ENCODE results near the gene EFNA5.

The EFNA5 gene

GRCh38 chr5:107468276-107468675 lies 202.5 kb downstream of the EFNA5 start:
- Histone ChIP-seq H3K27me3 (ENCODE audit: insufficient read depth, low read depth) (no peaks in the 10 kb centered on the region), H3K4me3 (IDR thresholded peaks at IDR 0.05; ENCODE audit: insufficient read depth, low read depth, low read length) (no peak overlapping the region), H4K20me1 (ENCODE audit: insufficient read depth) (no peaks in the 10 kb centered on the region), H2AFZ (ENCODE audit: low read depth) (no peak overlapping the region), H3K27ac (no peak overlapping the region), H3K36me3 (ENCODE audit: insufficient read depth) (no peaks in the 10 kb centered on the region), H3K9ac (no peak overlapping the region), H3K4me1 (ENCODE audit: low read depth, poor library complexity, severe bottlenecking) (no peaks in the 10 kb centered on the region), H3K4me2 (no peak overlapping the region), H3K79me2 (ENCODE audit: insufficient read depth, low read depth) (no peaks in the 10 kb centered on the region)
- TF ChIP-seq CTCF (conservative IDR thresholded peaks at IDR 0.05; ENCODE audit: low read depth, low read length), result no peak

GRCh38 chr5:107467137-107467932 lies 203.4 kb downstream of the EFNA5 start:
- Histone ChIP-seq H3K36me3 (ENCODE audit: insufficient read depth) (no peaks in the 10 kb centered on the region), H3K4me3 (IDR thresholded peaks at IDR 0.05; ENCODE audit: insufficient read depth, low read depth, low read length) (no peak overlapping the region), H2AFZ (ENCODE audit: low read depth) (no peak overlapping the region), H3K4me1 (ENCODE audit: low read depth, poor library complexity, severe bottlenecking) (no peaks in the 10 kb centered on the region), H3K79me2 (ENCODE audit: insufficient read depth, low read depth) (no peaks in the 10 kb centered on the region), H3K4me2 (no peak overlapping the region), H3K9ac (no peak overlapping the region), H3K27ac (no peak overlapping the region), H3K27me3 (ENCODE audit: insufficient read depth, low read depth) (no peaks in the 10 kb centered on the region), H4K20me1 (ENCODE audit: insufficient read depth) (no peaks in the 10 kb centered on the region)
- no peak for TF ChIP-seq CTCF (conservative IDR thresholded peaks at IDR 0.05; ENCODE audit: low read depth, low read length)

- Histone ChIP-seq H4K20me1 (ENCODE audit: insufficient read depth) (no peaks in the 10 kb centered on the region), H3K27ac (no peak overlapping the region), H3K9ac (no peak overlapping the region), H3K4me1 (ENCODE audit: low read depth, poor library complexity, severe bottlenecking) (no peaks in the 10 kb centered on the region), H3K79me2 (ENCODE audit: insufficient read depth, low read depth) (no peaks in the 10 kb centered on the region), H2AFZ (ENCODE audit: low read depth) (no peak overlapping the region), H3K27me3 (ENCODE audit: insufficient read depth, low read depth) (no peaks in the 10 kb centered on the region), H3K36me3 (ENCODE audit: insufficient read depth) (no peaks in the 10 kb centered on the region), H3K4me2 (no peak overlapping the region), H3K4me3 (IDR thresholded peaks at IDR 0.05; ENCODE audit: insufficient read depth, low read depth, low read length) (no peak overlapping the region)
- TF ChIP-seq CTCF (conservative IDR thresholded peaks at IDR 0.05; ENCODE audit: low read depth, low read length), result no peak
Observed at GRCh38 chr5:107466233-107466769, 204.4 kb downstream of the EFNA5 start.

GRCh38 chr5:107464876-107465275 lies 205.9 kb downstream of the EFNA5 start:
- H3K9ac ChIP-seq, result no peak overlapping the region
- H3K4me3 ChIP-seq (IDR thresholded peaks at IDR 0.05; ENCODE audit: insufficient read depth, low read depth, low read length), result no peak overlapping the region
- H3K36me3 ChIP-seq (ENCODE audit: insufficient read depth), result no peaks in the 10 kb centered on the region
- H3K79me2 ChIP-seq (ENCODE audit: insufficient read depth, low read depth), result no peaks in the 10 kb centered on the region
- H3K4me2 ChIP-seq, result no peak overlapping the region
- no peak overlapping the region for H2AFZ ChIP-seq (ENCODE audit: low read depth)
- H4K20me1 ChIP-seq (ENCODE audit: insufficient read depth), result no peaks in the 10 kb centered on the region
- TF ChIP-seq CTCF (conservative IDR thresholded peaks at IDR 0.05; ENCODE audit: low read depth, low read length), result no peak
- H3K27me3 ChIP-seq (ENCODE audit: insufficient read depth, low read depth), result no peaks in the 10 kb centered on the region
- H3K27ac ChIP-seq, result no peak overlapping the region
- no peaks in the 10 kb centered on the region for H3K4me1 ChIP-seq (ENCODE audit: low read depth, poor library complexity, severe bottlenecking)
